A673 (cell line): ENCODE results near the gene AHNAK2.

Source experiments
- EZH2 ChIP-seq: fragments of 200-600 bp; sonication (generic); IDR thresholded peaks from 2 replicates; pipeline ENCODE4 v1.6.1; 2017; ENCODE audit warnings: borderline replicate concordance, low read depth, mild to moderate bottlenecking, mixed read lengths, antibody characterized with exemption, low read length; ENCODE audit not compliant: poor library complexity, severe bottlenecking
- TF ChIP-seq, protein P1 (sequence below): fragments of 300-800, 200-600 bp; sonication (generic); conservative IDR thresholded peaks from 2 replicates; pipeline ENCODE4 v1.5.1; 2017; ENCODE audit warnings: low read depth, mild to moderate bottlenecking, antibody characterized with exemption, low read length, moderate library complexity, mixed read lengths

DNA sequence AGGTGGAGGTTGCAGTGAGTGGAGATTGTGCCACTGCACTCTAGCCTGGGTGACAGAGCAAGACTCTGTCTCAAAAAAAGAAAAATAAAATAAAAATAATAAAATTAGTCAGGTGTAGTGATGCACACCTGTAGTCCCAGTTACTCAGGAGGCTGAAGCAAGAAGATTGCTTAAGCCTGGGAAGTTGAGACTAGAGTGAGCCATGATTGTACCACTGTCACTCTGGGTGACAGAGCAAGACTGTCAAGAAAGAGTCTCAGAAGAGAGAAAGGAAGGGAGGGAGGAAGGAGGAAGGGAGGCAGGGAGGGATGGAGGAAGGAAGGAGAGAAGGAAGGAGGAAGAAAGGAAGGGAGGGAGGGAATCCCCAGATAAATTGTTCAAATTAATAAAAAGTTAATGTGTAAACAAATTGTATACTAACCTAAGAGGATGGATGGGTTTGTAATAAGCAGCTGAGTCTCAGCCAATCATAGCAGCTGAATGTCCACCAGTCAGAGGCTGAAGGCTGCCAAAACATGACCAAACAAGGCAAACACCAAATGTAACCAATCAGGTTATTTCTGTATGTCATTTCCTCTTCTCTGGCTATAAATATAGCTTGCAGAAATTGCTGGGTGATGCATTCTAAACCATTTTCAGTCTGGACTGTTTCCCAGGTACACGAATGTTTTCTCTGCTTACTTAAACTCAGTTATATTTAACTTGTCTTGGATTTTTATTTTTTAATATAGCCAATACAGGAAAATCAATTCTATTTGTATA is 48.8 kb upstream of the AHNAK2 start:
- TF ChIP-seq, protein P1, sequence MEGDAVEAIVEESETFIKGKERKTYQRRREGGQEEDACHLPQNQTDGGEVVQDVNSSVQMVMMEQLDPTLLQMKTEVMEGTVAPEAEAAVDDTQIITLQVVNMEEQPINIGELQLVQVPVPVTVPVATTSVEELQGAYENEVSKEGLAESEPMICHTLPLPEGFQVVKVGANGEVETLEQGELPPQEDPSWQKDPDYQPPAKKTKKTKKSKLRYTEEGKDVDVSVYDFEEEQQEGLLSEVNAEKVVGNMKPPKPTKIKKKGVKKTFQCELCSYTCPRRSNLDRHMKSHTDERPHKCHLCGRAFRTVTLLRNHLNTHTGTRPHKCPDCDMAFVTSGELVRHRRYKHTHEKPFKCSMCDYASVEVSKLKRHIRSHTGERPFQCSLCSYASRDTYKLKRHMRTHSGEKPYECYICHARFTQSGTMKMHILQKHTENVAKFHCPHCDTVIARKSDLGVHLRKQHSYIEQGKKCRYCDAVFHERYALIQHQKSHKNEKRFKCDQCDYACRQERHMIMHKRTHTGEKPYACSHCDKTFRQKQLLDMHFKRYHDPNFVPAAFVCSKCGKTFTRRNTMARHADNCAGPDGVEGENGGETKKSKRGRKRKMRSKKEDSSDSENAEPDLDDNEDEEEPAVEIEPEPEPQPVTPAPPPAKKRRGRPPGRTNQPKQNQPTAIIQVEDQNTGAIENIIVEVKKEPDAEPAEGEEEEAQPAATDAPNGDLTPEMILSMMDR = no peak
- TF ChIP-seq EZH2 = no peak
